ENCODE results near the gene SNX32.
A peak's percentile ranks its signal among the peaks of the same experiment; 100 is the strongest.

Gene SNX32

DNA sequence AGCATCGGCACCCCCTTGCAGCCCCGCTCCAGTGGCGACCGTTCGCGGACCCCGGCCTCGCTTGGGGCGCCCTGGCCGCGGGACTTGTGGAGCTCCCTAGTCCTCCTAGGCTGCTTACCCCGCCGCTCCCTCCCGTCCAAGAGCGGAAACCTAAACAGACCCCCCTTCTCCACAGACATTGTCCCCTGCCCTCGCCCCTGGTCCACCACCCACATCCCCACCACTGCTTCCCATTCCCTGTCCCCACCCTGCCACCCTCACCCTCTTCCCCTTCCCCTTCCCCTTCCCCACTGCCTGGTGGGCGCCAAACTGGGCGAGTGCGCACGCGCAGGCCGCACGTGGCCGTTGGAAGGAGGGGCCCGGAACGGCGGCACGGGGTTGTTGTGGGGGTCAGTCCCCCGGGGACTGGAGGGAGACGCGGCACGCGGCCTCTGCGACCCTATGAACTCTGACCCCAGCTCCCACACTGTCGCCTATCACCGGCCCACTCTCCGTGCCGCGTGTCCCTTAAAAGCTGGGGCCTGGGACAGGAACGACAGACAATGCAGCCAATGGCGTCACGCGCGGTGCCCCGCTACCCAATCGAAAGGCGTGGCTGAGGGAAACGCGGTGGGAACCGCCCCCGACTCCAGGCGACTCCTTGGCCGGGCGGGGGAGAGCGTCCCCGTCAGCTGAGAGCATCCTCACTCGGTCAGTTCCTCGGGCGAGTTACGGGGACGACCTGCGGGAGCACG, at the start of gene SNX32:
Gene SNX32 (plus strand): TSS at position 667 of the 734 bp plus-strand sequence. CDS start 103 bp downstream, outside the sequence.
- peak; percentile 96 for DNase-seq
- in situ Hi-C loops (cut with MboI; ENCODE audit: low pct_unique_long_range_greater_than_20kb, low sequenced_read_pairs) = no loop called here

DNA sequence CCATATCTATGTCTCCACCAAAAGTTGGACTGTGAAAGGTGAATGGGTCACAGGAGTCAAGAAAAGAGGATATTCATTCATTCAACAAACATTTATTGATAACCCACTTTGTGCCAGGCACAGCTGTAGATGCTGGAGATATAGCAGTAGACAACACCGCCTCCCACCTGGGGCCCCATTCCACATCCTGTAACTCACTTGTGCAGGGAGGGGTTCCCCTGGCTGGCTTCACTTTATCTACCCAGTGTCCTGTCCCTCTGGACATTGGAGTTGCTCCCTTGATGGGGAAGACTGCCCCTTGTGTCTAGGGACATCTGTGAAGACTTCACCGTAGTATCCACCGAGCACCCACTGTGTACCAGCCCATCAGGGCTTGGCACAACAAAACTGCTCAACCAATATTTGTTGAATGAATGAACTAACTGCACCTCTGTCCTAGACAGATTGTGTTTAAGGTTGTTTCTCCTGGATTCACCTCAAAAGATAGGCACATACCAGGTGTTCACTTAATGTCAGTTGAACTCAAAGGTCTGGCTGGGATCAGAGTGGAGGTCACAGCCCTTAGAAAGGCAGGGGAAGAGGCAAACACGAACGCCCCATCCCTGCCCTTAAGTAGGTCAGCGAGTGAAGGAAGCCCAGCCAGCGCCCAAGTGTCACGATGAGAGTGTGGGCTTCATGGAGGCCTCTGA, 48.3 kb upstream of the SNX32 start:
- no peak for DNase-seq
- in situ Hi-C loops (cut with MboI; ENCODE audit: low pct_unique_long_range_greater_than_20kb, low sequenced_read_pairs) = no loop called here

DNA sequence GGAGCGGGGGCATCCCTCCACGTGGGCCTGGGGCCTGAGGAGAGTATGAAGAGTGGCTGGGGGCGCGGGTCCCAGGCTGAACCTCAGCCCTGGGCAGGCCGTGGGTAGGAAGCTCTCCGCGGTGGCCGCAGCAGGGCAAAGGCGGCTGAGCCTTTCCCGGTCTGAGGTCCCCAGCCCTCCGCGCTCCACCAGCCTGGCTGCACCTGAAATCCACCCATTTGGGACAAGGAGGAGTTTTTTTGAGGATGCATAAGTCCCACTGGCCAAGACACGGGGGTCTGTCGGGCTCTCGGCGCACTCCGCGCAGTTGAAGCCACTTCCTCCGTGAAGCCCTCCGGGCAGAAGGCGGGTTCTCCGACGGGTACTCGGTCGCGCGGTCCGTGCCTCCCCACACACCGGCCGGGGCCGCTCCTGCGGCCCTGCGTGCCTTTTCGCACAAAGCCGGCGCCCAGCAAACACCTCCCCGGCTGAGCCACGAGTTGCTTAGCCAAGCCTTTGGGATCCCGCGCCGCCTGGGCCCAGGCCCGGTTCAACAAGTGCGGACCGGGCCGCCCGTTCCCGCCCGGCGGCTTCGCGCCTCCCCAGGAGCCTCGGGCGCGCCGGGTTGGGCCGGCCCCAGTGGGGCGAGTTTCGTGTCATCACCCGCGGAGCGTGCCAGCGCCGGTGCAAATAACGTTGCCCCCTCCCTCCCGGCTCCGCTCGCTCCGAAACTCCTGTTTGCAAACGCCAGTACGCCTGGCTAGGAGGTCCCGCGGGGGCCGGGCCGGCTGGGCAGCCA, 47.6 kb upstream of the SNX32 start:
- in situ Hi-C loops (cut with MboI; ENCODE audit: low pct_unique_long_range_greater_than_20kb, low sequenced_read_pairs) = no loop called here
- DNase-seq = no peak

DNA sequence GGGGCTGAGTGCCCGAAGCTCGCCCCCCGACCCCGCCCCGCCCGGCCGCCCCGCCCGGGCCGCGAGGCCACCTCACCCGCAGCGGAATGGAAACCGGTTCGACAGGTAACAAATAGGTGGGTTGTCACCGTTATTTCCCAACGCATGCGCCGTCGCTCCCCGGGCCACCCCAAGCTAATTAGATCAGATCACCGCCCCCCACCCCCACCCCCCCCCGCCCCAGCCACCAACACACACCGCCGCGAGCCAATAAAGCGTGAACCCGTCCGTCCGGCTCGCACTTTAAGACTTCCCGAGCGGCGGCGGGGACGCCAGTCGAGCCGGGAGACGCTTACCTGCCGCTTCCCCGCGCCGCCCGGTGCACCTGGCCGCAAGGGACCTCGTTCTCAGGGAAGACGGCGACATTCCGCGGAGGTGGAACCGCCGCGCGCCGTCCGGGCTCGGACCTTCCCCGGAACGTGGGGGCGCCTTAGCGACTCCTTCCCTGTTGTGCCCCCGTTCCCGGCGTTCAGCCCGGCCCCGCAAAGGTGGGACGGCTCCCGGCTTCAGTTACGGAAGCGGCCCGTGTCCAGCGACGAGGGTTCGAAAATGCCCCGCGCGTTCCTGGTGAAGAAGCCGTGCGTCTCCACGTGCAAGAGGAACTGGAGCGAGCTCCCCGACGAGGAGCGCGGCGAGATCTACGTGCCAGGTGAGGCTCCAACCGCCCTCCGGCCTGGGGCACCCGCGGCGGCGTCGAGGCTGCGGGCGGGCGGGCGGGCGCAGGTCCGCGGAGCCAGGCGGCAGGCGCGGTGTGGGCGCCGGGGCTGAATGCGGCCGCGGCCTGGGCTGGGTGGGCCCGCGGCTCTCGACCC, 46.8 kb upstream of the SNX32 start, which contains the start of gene OVOL1:
Gene OVOL1 (plus strand): TSS at position 278 of the 851 bp plus-strand sequence. CDS start 311 bp downstream, at position 589.
- in situ Hi-C loops (cut with MboI; ENCODE audit: low pct_unique_long_range_greater_than_20kb, low sequenced_read_pairs) = no loop called here
- DNase-seq = no peak

DNA sequence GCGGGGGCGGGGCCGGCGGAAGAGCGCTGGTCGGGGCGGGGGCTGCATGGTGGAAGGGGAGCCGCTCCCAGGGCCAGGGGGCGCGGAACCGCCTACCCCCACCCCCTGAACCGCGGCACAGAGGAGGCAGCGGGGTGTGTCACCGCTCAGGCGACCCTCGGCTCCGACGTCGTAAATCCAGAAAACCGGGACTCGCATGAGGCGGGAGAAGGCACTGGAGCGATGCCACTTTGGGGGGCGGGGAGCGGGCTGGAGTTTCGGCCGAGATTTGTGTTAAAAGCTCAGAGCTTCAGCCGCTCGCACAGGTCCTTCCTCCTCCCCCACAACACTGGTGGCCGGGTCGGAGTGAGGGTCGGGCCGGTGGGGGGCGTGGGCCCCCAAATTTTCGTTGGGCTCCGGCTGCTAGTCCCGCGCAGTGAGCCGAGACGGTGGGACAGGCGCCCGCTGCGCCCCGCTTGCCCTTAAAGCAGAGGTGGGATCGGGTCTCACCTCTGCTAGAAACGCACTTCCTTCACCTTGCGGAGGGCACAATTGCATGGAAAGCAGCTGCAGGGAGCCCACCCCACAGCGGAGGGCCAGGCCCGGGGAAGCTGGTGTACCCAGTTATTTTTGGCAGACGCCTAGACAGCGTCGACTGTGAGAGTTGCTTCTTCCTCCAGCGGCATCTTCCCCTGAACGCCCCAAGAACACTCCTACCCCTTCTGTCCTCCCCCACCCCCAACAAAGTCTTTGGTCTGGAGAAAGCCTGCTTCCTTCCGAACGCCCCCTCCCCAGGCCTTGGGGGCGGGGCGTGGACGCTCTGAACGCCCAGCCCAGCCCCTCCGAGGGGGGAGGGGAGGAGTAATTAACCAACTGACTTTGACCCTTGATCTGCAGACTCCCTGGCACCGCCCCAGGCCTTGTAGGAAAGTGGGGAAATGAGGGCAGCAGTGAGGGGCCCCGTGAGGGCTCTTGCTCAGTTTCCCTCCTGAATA, 45.8 kb upstream of the SNX32 start:
- in situ Hi-C loops (cut with MboI; ENCODE audit: low pct_unique_long_range_greater_than_20kb, low sequenced_read_pairs) = no loop called here
- DNase-seq = peak; percentile 62

DNA sequence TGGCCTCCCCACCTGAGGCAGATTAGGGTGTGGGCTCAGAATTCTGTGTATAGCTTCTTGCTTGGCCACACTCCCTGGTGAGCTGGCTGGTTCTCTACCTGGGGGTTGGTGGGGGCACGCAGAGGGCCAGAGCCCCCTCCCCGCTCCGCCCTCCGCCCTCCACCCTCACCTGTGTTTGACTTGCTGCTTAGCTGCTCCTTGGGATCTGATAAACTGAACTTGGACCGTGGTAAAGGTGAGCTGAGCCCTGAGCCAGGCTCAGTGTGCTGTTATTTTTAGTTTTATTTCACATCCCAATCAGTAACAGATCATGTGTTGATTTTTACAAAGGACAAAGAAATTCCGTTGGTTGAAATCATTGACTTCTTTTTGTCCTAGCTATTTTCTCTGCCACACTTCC, 44.9 kb upstream of the SNX32 start:
- DNase-seq = no peak

DNA sequence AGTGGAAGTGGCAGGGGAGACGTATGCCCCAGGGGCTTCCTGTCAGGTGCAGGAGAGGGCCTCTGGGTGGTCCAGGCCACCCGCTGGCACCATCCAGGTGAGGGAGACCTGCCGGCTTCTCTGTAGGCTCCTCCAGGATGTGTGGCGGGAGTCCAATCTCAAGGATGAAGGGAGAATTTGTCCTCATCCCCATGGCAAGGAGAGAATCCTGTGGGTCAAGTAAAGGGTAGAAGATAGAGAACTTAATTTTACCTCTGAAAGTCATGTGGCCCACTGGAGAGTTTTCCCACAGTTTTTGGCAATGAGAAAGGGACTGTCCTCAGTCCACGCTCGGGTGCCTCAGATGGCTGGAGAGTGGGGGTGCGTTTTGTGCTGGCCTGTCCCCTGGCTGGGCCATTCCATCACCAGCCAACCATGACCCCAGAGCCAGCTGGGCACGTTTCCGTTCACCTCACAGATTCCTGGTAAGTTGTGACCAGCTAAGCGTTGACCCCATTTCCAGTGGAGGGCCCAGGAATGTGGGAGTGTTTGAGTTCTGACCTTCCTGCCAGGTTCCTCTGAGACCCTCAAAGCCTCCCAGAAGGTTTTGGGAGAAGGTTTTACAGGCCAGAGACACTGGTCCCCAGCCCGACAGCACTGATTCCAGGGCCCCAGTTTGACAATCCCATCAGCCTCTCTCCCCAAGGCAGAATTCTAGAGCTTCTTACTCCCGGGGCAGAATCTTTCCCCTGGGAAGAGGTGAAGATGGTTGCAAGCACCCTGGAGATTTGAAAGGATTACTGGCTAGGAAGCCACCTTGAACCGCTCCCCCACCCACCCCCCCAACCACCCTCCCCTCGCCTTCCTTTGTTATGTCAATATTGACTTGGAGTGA, 44.3 kb upstream of the SNX32 start:
- DNase-seq = no peak
- in situ Hi-C loops (cut with MboI; ENCODE audit: low pct_unique_long_range_greater_than_20kb, low sequenced_read_pairs) = no loop called here

More for the DNA sequence above, 44.9 kb upstream of the SNX32 start:
- in situ Hi-C loops (cut with MboI; ENCODE audit: low pct_unique_long_range_greater_than_20kb, low sequenced_read_pairs) = no loop called here

DNA sequence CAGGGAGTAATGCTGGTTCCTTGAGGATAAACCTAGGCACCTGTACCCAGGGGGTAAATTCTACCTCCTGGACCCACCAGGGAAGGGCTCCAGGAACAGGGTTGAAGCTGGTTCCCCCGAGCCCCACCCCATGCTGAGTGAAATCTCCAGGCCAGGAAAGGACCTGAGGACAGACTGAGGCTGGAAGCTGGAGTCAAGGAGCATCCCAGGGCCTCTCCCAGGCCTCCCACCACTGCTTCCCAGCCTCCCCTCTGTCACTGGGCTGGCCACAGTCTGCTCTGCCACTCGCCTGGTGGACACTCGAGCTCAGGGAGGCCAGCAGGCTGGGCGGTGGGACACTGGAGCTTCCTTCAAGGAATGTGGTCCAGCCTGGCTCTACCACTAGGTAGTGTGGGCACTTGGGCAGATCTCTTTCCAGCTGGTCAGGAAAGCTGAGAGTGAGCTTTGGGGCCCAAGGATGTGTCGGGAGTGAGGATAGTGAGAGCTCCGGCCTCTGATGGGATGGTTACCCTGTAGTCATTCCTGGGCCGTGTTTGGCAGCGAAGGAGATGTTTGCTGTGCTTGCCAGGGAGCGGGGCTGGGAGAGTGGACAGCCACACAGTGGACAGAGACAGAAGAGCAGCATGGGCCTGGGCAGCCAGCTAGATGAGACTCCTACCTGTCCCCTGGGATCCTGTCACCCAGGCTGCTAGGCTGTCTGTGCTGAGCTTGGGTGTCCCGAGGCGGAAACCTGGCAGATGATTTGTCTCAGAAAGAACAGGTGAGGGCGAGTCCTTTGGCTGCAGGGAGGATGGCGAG, 43.5 kb upstream of the SNX32 start:
- no peak for DNase-seq
- in situ Hi-C loops (cut with MboI; ENCODE audit: low pct_unique_long_range_greater_than_20kb, low sequenced_read_pairs) = no loop called here

DNA sequence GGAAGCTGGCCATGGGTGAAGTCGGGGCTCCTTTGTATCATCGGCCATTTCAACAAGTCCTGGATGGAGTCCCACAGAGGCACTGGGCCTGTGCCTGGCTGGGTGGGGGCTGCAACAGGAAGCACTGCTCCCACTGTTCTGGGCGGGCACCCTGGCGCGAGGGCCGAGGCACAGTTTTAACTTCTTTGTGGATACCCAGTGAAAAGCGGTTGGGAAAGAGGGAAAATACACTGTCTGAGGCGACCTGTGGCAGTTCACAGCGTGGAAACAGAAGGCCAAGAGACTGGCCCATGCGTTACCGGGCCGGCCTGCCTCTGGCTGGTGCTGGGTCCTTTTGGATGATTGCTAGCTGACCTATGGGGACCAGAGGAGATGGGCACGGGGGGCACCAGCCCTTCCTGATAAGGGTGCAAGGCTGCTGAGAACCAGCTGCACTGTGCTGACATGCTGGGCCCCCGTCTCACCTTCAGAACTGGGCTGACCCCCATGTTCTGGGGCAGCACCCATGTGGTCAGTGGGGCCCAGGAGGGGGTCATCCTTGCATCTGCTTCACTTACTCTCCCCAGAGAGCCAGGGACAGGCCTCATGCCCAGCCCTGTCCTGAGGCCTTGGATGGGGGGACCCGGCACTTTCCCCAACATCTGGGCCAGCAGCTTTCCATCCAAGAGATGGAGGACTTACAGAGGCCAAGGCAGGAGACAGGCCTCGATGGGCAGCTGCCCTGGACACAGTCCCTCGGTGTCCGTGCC, 42.7 kb upstream of the SNX32 start:
- in situ Hi-C loops (cut with MboI; ENCODE audit: low pct_unique_long_range_greater_than_20kb, low sequenced_read_pairs) = no loop called here
- DNase-seq = no peak

DNA sequence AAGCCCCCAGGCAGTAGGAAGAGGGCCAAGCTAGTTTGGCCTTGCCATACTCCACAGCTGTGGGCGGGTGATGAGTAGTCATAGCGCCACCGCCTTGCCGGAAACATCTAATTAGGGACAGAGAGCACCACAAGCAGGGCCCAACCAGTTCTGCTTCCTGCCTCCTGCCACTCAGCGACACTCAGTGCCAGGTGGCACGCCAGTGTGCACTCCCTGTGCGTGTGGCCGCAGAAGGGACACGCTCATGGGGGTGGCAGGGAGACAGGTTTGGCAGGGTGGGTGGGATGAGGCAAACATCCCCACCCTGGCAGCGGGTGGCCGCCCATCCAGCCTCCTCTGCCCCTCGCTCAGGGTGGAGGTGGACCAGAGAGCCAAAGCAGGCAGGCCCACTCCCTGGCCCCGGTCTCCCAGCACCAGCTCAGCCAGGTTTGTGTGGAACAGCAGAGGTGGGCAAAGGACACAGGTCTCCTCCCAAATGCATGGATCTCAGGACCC, 42.0 kb upstream of the SNX32 start:
- in situ Hi-C loops (cut with MboI; ENCODE audit: low pct_unique_long_range_greater_than_20kb, low sequenced_read_pairs) = no loop called here
- peak; percentile 92 for DNase-seq

DNA sequence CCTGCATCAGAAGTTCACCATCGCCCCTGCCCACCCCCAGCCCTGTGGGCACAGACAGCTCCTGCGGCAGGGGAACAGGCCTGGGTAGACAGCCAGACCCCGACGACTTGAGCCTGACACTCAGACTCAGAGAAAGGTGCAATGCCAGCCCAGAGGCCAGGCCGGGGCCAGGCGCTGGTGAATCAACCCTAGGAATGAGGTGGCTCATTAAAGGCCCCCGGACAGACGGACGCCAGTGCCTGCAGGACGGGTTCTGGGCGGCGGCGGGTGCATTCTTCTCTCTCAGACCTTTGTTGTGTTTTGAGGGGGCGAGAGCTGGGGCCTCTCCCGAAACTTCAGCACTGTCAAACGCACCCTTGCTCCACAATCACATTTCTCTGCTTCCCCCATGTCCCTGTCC, 41.3 kb upstream of the SNX32 start:
- DNase-seq = no peak

DNA sequence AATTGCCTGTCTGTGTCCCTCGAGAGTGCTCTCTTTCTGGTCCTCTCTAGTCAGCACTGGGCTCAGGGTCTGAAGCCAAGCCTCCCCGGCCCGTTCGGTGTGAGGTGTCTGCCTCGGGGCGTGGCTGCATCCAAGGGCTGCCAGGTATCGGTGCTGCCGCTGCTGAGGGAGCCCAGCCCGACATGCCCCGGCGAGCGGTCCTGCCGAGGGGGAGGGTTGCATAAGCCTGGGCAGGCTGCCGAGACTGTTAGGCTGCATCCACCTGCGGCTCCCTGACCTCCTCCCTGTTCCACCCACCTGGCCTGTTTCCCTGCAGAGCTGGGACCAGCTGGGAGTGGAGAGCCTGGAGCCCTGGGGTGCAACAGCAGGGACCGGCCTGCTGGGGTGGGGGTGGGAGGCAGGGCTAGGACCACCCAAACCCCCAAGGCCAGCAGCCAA, 40.6 kb upstream of the SNX32 start:
- in situ Hi-C loops (cut with MboI; ENCODE audit: low pct_unique_long_range_greater_than_20kb, low sequenced_read_pairs) = no loop called here
- no peak for DNase-seq

More for the DNA sequence above, 41.3 kb upstream of the SNX32 start:
- in situ Hi-C loops (cut with MboI; ENCODE audit: low pct_unique_long_range_greater_than_20kb, low sequenced_read_pairs) = no loop called here

DNA sequence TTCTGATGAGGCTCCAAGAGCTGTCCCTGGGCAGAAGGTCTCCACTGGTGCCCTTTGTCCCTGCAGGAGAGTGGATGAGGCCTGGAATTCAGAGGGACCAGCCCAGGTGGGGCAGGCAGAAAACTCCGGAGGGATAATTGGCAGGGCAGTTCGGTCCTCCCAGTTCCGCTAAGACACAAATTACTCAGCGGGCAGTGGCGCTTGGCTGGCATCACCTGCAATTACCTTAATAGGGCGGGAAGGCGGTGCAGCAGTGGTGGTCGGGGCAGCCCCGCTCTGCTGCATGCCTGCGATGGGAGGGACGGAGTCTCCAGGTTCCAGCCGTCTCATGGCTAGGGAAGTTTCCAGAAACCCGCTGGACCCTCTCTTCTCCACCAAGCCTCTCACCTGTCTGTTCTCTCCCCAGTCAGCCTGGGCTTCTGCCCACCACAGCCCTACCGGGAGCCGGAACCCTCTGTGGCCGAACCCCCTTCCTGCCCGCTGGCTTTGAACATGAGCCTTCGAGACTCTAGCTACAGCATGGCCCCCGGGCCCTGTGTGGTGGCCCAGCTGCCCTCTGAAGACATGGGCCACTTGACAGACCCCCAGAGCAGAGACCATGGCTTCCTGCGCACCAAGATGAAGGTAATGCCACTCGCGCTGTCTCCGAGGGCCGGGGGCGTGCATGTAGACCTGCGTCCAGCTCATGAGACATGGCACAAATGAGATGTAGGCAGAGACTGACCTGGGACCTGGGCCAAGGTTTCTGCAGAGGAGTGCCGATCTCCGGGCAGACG, 40.0 kb upstream of the SNX32 start:
- in situ Hi-C loops (cut with MboI; ENCODE audit: low pct_unique_long_range_greater_than_20kb, low sequenced_read_pairs) = no loop called here
- DNase-seq = no peak

DNA sequence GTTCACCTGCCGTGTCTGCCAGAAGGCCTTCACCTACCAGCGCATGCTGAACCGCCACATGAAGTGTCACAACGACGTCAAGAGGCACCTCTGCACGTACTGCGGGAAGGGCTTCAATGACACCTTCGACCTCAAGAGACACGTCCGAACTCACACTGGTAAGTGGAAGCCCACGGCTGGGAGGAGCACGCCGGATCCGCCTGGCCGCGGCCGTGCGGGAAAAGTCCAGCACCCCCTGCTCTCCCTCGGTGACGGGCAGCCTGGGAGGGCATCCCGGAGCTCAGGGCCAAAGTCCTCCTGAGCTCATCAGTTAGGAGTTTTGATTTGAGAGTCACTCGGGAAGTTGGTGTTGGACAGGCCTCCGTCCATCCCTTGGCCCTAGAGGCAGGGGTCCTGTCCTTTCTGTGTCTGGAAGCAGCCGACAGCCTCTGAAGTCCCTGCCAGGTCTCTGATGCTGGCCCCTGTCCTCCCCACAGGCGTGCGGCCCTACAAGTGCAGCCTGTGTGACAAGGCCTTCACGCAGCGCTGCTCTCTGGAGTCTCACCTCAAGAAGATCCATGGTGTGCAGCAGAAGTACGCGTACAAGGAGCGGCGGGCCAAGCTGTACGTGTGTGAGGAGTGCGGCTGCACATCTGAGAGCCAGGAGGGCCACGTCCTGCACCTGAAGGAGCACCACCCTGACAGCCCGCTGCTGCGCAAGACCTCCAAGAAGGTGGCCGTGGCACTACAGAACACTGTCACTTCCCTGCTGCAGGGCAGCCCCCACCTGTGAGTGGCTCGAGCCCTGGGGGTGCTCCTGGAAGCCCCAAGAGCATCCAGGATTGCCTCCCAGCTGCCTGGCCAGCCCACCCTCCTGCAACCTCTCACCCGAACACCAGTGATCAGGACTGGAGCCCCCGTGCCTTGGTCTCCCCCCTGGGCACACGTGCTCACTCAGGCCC, 38.9 kb upstream of the SNX32 start:
- in situ Hi-C loops (cut with MboI; ENCODE audit: low pct_unique_long_range_greater_than_20kb, low sequenced_read_pairs) = no loop called here
- no peak for DNase-seq
